HG02642 (cell line): ENCODE measurements around the gene CAMTA1.

Experiments
- ATAC-seq: cut with Tn5 transposase; IDR thresholded peaks from one replicate; pipeline ENCODE4 v1.9.1; 2021; ENCODE audit warnings: mild to moderate bottlenecking; ENCODE audit not compliant: unreplicated experiment, poor library complexity

The CAMTA1 gene

GRCh38 chr1:6988796-6989195, 203.5 kb downstream of the CAMTA1 start:
- ATAC-seq, result no peak

DNA sequence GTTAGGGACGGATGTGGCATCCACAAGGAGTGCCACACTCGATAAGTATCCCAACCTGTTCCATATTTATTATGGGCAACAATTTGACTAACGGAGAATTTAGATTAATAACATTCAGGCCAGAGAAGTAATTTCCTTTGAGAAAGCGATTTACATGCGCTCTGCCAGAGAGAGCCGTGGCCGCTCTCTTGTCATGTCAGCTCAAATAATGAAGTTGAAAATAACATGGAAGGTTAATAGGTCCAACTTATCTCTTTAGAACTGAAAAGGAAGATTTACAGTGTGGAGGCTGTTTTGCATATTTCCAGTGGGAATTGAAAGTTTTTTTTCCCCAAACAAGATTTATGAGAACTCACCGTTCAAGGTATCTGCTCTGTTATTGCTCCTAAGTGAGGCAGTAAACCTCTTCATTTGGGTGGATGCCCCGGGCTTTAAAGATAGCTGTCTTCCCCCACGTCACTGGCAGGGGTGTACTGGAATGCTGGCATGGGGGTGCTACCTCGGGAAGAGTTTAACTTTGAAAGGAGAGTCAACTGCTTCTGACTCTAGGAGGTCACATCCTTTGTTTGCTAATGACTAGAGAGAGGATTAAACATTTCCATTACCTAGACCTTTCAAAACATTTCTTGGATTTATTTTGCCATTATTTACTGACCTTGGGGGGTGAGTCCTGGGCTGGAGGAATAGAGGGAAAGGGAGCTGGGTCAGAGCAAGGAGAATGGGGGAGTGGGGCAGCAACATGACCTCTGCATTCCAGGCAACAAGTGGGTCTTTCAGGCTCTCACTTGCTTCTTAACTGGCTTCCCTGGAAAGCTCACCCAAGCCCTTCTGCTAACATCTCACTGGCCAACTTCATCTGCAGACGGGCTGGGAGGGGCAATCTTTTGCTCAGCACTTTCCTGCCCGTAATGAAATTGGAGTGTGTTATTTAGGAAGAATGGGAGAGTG, 204.2 kb downstream of the CAMTA1 start:
- no peak for ATAC-seq

GRCh38 chr1:6991266-6991665, 206.0 kb downstream of the CAMTA1 start:
- ATAC-seq, result no peak

DNA sequence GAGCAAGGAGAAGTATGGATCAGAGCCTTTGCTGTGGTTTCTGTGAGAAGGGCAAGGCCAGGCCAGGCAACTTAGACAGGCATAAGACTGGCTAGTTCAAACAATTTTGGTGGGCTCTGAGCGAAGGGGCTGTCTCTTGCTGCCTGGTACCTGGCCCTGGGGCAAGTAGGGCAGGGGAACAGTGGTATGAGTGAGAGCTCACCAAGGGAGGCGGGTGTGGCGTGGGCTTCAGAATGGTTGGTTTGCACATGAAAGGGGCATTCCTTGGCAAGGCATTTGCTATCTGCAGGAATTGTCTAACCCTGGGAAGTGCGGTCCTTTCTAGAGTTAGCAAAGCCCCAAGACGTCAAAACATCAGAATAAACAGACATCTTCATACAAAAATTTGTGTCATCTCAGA, 210.5 kb downstream of the CAMTA1 start:
- ATAC-seq, result no peak

- no peak for ATAC-seq
Measured at GRCh38 chr1:6996371-6996770, 211.1 kb downstream of the CAMTA1 start.

- no peak for ATAC-seq
Measured at GRCh38 chr1:6996866-6997265, 211.6 kb downstream of the CAMTA1 start.

- no peak for ATAC-seq
Measured at GRCh38 chr1:6998267-6998666, 213.0 kb downstream of the CAMTA1 start.

- ATAC-seq, result no peak
Measured at GRCh38 chr1:6999826-7000225, 214.6 kb downstream of the CAMTA1 start.

- no peak for ATAC-seq
Measured at GRCh38 chr1:7000720-7001119, 215.5 kb downstream of the CAMTA1 start.

DNA sequence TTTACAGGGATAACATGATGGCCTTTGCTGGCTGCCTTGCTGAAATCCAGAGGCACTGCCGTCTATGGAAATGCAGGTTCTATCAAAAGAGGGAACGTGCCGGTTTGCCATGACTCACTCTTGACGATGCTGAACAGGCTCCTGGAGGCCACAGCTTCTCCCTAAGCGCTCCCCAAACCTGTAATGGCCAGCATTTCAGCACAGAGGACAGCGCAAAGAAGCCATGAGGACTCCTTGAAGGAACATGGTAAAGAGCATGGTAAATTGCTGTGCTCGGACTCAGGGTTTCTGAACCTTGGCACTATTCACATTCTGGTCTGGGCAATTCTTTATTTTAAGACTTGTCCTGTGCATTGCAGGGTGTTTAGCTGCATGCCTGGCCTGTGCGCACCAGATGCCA, 217.5 kb downstream of the CAMTA1 start:
- no peak for ATAC-seq

DNA sequence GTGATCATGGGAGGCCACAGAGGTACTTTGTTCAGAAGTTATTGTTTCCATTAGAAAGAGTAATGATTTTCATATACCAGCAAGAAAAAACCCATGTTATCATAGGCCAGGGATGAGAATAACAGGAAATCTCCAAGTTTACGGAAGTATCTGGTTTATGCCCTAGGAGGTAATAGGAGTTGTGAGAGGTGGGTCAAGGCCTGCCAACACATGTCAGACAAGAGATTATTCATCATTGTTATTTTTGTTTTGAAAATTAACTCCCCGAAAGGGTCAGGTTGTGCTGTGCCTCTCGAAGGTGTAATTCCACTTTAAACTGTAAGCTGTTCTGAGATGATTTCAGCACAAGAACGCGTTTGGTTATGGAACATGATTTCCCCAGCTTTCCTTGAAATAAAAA, 218.4 kb downstream of the CAMTA1 start:
- ATAC-seq, result no peak

DNA sequence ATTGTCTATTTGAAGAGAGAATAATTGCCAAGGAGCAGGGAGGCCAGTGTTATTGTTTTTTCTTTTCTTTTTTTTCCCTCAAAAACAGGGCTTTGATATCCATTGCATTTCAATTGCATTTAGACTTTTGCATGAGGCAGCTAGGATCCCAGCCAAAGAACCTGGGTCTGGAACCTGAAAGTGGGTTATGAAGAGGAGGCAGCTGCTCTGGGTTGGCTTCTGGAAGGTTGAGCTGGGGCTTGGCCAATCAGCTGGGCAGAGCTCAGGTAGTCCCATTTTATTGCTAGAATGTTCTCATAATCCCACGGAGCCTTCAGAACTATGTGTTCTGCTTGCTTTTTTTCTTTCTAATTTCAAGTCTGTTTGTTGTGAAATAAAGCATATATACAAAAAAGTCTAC, 218.9 kb downstream of the CAMTA1 start:
- no peak for ATAC-seq

GRCh38 chr1:7005762-7006161, 220.5 kb downstream of the CAMTA1 start:
- ATAC-seq, result no peak

GRCh38 chr1:7006996-7007871, 222.0 kb downstream of the CAMTA1 start:
- no peak for ATAC-seq

- ATAC-seq, result no peak
Measured at GRCh38 chr1:7007902-7008301, 222.6 kb downstream of the CAMTA1 start.

DNA sequence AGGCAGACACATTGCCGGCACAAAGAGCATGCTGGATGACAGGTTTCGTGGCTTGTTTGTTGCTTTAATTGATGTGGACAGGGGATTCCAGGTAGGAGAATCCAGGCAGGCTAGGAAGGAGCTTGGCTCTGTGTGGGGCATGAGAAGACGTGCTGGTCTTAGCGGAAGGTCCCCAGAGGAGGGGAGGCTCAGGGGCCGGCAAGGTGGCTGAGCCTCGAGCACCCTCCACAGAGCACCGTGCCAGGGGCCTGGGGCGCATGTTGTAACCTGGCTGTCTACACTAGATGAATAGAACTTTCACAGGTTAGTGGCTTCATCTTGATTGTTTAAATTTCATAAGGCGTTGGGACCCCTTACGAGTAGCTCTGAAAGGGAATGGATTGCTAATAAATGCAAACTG, 223.1 kb downstream of the CAMTA1 start:
- ATAC-seq, result no peak

- ATAC-seq, result no peak
Measured at GRCh38 chr1:7008975-7009740, 223.9 kb downstream of the CAMTA1 start.

DNA sequence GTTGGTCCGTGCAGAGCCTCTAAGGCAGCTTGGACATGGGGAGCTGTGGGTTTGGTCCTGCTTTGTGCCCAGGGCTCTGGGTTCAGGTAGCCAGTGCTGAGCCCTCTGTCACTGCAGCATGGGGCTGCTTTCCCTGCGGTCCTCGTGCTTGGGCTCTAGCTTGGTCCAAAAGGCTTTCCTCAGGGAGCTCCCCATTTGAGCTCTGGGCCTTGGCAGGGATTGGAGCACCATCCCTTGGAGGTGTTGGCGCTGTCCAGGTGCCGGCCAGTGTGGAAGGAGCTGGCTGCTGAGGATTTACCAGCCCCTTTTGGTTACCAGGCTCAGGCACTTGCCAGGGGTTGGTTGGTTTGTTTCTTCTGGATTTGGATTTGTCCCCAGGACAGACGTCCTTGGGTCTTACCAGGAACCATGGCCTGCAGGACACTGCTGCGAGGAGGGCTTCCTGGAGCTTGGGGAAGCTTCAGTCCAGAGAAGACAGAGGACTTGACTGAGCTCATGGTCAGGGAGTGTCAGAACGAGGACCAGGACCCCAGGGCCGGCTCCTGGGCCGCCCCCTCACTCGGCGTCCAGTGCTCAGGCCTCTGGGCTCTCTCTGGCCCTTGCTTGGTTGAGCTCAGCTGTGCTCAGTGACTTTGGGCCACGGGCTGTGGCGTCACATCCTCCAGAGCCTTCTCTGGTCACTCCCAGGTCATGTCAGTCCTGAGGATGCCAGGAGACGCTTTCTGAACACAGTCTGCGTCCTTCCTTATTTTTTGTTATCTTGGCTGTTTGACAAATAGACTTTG, 224.7 kb downstream of the CAMTA1 start:
- ATAC-seq, result no peak

- ATAC-seq, result no peak
Measured at GRCh38 chr1:7010534-7011200, 225.4 kb downstream of the CAMTA1 start.
